Neuron (in vitro differentiated cells): Measurements from ENCODE around the gene DCTN2.
"Not testable (repeated sequence)": the region's sequence is repeated elsewhere in the genome, so short reads cannot be mapped to it uniquely, and the experiment has no call there.

ENCODE experiments used
- H2AFZ ChIP-seq: one replicate; pipeline ENCODE4 v1.6.1; 2013; ENCODE audit warnings: low read depth, mild to moderate bottlenecking, inconsistent platforms, low read length, moderate library complexity
- H3K27me3 ChIP-seq: one replicate; pipeline ENCODE4 v1.6.1; 2013; ENCODE audit warnings: low read length; ENCODE audit not compliant: insufficient read depth
- H3K36me3 ChIP-seq: one replicate; pipeline ENCODE4 v1.6.1; 2013; ENCODE audit warnings: low read length; ENCODE audit not compliant: insufficient read depth
- H3K4me1 ChIP-seq: one replicate; pipeline ENCODE4 v1.6.1; 2013; ENCODE audit warnings: low read length; ENCODE audit not compliant: insufficient read depth
- H3K4me3 ChIP-seq: 2 replicates; pipeline ENCODE4 v1.5.1; 2013; ENCODE audit warnings: mild to moderate bottlenecking, low read length, moderate library complexity
- H3K9me3 ChIP-seq: one replicate; pipeline ENCODE4 v1.6.1; 2013; ENCODE audit warnings: low read length

DCTN2 gene

DNA sequence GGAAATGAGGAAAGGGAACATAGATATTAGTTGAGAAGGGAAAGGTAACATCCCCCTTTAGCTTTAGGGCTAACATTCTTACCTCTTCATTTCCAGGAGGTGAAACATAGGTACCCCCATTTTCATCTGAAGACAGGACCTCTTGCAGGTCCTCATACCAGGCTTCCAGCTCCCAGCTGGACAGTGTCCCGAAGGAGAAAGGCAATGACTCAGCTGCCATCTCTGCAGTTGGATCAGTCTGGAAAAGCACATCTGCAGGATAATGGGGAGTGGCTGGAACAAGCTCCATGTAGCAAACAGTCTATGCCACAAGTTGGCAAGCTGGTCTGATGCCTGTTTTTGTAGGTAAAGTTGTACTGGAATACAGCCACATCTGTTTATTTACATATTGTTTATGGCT is 29.8 kb downstream of the DCTN2 start:
- no peak overlapping the region for H3K4me3 ChIP-seq
- H3K9me3 ChIP-seq: no peaks in the 10 kb centered on the region
- H3K27me3 ChIP-seq: no peaks in the 10 kb centered on the region
- no peak overlapping the region for H2AFZ ChIP-seq
- peaks cover 56% of the 10 kb centered on the region for H3K36me3 ChIP-seq
- H3K4me1 ChIP-seq: peaks cover 35% of the 10 kb centered on the region

DNA sequence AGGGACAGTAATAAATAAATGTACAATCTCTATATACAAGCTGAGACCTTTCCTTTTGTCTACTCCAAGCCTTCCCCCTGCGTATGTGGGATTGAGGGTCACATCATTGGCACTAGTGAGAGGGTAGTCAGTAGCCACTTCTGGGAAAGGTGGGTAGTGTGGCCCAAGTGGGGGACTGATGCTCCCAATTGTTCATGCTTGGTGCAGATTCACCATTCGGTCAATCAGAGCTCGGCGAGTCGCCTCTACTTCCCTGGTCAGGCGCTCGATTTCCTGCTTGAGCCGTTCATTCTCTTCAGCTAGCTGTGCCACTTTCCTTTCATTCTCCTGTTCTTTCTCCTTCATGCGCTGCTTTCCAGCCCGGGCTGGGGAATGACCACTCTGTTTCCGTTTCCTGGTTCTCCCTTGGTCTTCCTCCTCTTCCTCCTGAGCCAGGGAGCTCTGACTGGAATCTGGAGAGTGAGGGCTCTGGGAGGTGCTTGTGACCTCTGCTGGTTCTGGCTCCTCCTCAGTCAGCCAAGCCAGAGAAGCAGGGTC is 30.3 kb downstream of the DCTN2 start:
- Histone ChIP-seq H3K27me3 (no peaks in the 10 kb centered on the region), H3K36me3 (peaks cover 61% of the 10 kb centered on the region), H3K4me3 (no peak overlapping the region), H2AFZ (no peak overlapping the region), H3K4me1 (peaks cover 30% of the 10 kb centered on the region), H3K9me3 (no peaks in the 10 kb centered on the region)

DNA sequence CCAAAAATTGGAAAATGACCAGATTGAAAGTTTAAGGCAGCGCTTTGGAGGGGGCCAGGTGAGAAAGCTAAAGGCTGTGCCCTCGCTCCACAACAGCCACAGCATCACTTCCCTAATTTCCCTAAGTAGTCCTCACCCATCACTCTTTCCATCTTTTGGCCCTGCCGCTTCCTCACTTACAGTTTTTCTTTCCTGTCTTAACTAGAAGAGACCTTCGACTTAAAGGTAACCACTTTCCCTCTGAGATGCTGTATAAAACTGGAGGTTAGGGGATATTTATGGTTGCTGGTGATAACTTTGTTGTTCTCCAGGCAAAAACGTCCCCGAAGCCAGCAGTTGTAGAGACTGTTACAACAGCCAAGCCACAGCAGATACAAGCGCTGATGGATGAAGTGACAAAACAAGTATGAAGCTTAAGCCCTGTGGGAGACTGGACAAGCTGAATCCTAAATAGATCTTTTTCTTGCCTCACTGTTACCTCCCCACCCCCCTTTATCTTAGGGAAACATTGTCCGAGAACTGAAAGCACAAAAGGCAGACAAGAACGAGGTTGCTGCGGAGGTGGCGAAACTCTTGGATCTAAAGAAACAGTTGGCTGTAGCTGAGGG is 31.0 kb downstream of the DCTN2 start:
- Histone ChIP-seq H2AFZ (no peak overlapping the region), H3K36me3 (peaks cover 67% of the 10 kb centered on the region), H3K9me3 (no peaks in the 10 kb centered on the region), H3K4me1 (peaks cover 23% of the 10 kb centered on the region), H3K4me3 (no peak overlapping the region), H3K27me3 (no peaks in the 10 kb centered on the region)

DNA sequence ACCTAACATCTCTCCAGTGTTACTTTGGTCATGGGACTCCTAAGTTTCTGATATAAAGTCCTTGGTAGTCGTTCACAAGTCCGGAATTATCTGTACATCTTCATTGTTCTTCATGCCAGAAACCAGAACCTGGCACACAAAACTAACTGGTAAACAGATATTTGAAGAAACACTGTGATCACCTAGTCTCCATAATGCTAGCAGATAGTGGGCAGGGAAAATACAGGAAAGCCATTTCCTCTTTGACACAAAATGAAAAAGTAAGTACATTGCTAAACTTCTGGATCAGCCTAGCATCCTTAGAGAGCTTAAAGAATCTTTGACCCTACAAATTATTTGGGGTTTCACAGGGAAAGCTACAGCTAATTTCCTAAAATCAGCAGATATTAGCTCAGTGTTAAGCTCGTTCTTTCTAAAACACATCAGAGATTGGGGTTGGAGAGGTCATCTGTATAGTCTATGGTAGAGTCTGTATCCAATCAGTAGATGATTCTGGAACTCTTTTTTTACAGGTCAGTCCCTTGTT is 31.5 kb downstream of the DCTN2 start:
- Histone ChIP-seq H3K27me3 (no peaks in the 10 kb centered on the region), H3K36me3 (peaks cover 73% of the 10 kb centered on the region), H3K4me3 (no peak overlapping the region), H3K9me3 (no peaks in the 10 kb centered on the region), H2AFZ (no peak overlapping the region), H3K4me1 (peaks cover 20% of the 10 kb centered on the region)

DNA sequence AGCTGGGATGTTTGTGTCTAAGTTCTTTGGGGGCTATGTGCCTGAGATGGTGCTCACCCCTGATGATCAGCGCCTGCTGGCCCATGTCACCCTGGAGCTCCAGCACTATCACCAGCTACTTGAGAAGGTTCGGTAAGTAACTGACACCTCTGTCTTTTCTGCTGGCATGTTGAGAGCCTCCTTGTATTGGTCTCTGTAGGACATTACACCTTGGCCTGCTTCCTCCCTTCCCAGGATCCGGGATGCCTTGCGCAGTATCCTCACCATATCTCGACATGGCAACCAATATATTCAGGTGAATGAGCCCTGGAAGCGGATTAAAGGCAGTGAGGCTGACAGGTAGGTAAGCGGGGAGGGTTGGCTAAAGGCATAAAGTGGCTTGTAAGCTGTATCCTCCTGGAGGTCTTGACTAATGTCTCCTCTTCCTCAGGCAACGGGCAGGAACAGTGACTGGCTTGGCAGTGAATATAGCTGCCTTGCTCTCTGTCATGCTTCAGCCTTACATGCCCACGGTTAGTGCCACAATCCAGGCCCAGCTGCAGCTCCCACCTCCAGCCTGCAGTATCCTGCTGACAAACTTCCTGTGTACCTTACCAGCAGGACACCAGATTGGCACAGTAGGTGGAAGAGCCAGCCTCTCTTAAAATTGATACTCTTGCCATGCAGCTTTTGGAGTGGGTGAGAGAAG is 32.1 kb downstream of the DCTN2 start:
- H3K4me1 ChIP-seq: peaks cover 20% of the 10 kb centered on the region
- H3K36me3 ChIP-seq: peaks cover 78% of the 10 kb centered on the region
- no peak overlapping the region for H2AFZ ChIP-seq
- H3K4me3 ChIP-seq: no peak overlapping the region
- no peaks in the 10 kb centered on the region for H3K27me3 ChIP-seq
- H3K9me3 ChIP-seq: no peaks in the 10 kb centered on the region

DNA sequence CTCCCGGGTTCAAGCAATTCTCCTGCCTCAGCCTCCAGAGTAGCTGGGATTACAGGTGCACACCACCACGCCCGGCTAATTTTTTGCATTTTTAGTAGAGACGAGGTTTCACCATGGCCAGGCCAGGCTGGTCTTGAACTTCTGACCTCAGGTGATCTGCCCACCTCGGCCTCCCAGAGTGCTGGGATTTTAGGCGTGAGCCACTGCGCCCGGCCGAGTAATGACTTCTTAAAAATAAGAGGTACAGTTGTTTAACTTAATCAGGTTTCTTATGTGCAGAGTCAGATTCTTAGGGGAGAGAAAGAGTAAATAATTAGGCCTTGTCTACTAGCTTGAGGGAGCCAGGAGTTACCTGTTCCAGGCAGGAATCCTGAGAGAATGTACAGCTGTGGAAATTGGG is 32.7 kb downstream of the DCTN2 start:
- H3K9me3 ChIP-seq, H3K27me3 ChIP-seq, H3K4me3 ChIP-seq, H2AFZ ChIP-seq: not testable (repeated sequence)
- Histone ChIP-seq H3K36me3 (peaks cover 82% of the 10 kb centered on the region), H3K4me1 (peaks cover 15% of the 10 kb centered on the region)

DNA sequence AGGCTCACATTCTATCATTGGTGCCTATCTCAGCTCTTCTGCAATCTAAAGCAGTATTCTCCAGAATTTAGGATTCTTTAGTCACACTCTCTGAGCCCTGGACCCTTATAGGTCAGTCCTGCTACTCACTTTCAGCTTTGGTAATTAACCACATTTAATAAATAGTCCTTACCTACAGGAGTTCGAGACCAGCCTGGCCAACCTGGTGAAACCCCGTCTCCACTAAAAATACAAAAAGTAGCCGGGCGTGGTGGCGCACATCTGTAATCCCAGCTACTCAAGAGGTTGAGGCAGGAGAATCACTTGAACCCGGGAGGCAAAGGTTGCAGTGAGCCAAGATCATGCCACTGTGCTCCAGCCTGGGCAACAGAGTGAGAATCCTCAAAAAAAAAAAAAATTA is 33.3 kb downstream of the DCTN2 start:
- H2AFZ ChIP-seq, H3K9me3 ChIP-seq, H3K4me1 ChIP-seq, H3K4me3 ChIP-seq, H3K27me3 ChIP-seq: not testable (repeated sequence)
- H3K36me3 ChIP-seq: peaks cover 87% of the 10 kb centered on the region

GRCh38 chr12:57513266-57513665 is 33.7 kb downstream of the DCTN2 start:
- Histone ChIP-seq H2AFZ (no peak overlapping the region), H3K4me3 (no peak overlapping the region), H3K36me3 (peaks cover 88% of the 10 kb centered on the region), H3K9me3 (no peaks in the 10 kb centered on the region), H3K4me1 (peaks cover 5% of the 10 kb centered on the region), H3K27me3 (no peaks in the 10 kb centered on the region)

GRCh38 chr12:57512665-57513064 is 34.3 kb downstream of the DCTN2 start:
- Histone ChIP-seq H3K4me3 (no peak overlapping the region), H3K4me1 (no peaks in the 10 kb centered on the region), H2AFZ (no peak overlapping the region), H3K36me3 (peaks cover 83% of the 10 kb centered on the region), H3K27me3 (no peaks in the 10 kb centered on the region), H3K9me3 (no peaks in the 10 kb centered on the region)

GRCh38 chr12:57511588-57512325 is 35.2 kb downstream of the DCTN2 start:
- no peaks in the 10 kb centered on the region for H3K27me3 ChIP-seq
- no peak overlapping the region for H2AFZ ChIP-seq
- H3K36me3 ChIP-seq: peaks cover 74% of the 10 kb centered on the region
- no peak overlapping the region for H3K4me3 ChIP-seq
- no peaks in the 10 kb centered on the region for H3K9me3 ChIP-seq
- no peaks in the 10 kb centered on the region for H3K4me1 ChIP-seq

DNA sequence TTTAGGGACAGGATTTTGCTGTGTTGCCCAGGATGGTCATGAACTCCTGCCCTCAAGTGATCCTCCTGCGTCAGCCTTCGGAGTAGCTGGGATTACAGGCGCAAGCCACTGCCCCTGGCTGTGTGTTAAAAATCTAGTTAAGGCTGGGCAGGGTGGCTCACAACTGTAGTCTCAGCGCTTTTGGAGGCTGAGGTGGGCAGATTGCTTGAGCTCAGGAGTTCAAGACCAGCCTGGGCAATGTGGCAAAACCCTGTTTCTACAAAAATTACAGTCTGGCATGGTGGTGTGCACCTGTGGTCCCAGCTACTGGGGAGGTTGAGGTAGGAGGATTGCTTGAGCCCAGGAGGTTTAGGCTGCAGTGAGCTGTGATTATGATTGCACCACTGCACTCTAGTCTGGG is 35.8 kb downstream of the DCTN2 start:
- no peak overlapping the region for H2AFZ ChIP-seq
- H3K4me3 ChIP-seq: no peak overlapping the region
- H3K36me3 ChIP-seq: peaks cover 73% of the 10 kb centered on the region
- H3K9me3 ChIP-seq: peaks cover 3% of the 10 kb centered on the region
- H3K4me1 ChIP-seq: no peaks in the 10 kb centered on the region
- H3K27me3 ChIP-seq: no peaks in the 10 kb centered on the region

GRCh38 chr12:57507796-57508195 is 39.2 kb downstream of the DCTN2 start:
- H3K9me3 ChIP-seq, H3K4me3 ChIP-seq, H3K27me3 ChIP-seq, H3K4me1 ChIP-seq, H2AFZ ChIP-seq: not testable (repeated sequence)
- H3K36me3 ChIP-seq: peaks cover 74% of the 10 kb centered on the region

GRCh38 chr12:57506541-57506940 is 40.5 kb downstream of the DCTN2 start:
- peaks cover 72% of the 10 kb centered on the region for H3K36me3 ChIP-seq
- H3K4me1 ChIP-seq, H3K4me3 ChIP-seq, H2AFZ ChIP-seq, H3K9me3 ChIP-seq, H3K27me3 ChIP-seq: not testable (repeated sequence)
